ENCODE results near the gene PRKCE.
"Not testable (repeated sequence)": the region's sequence is repeated elsewhere in the genome, so short reads cannot be mapped to it uniquely, and the experiment has no call there.

The PRKCE gene

GRCh38 chr2:45904267-45904945, 252.9 kb downstream of the PRKCE start:
- peak; percentile 78 for ATAC-seq
- peaks cover 6% of the 10 kb centered on the region for H3K36me3 Mint-ChIP-seq
- H3K9me3 Mint-ChIP-seq = no peaks in the 10 kb centered on the region
- H3K4me1 Mint-ChIP-seq = peaks cover 30% of the 10 kb centered on the region
- no peaks in the 10 kb centered on the region for H3K27me3 Mint-ChIP-seq
- peak overlapping the region; percentile 45 for H3K27ac Mint-ChIP-seq
- no peak overlapping the region for H3K4me3 Mint-ChIP-seq

- no peak for ATAC-seq
- Mint-ChIP-seq H3K4me3 (no peak overlapping the region), H3K4me1 (peaks cover 37% of the 10 kb centered on the region), H3K27ac (peak overlapping the region; percentile 45), H3K36me3 (peaks cover 6% of the 10 kb centered on the region), H3K9me3 (no peaks in the 10 kb centered on the region), H3K27me3 (no peaks in the 10 kb centered on the region)
Observed at GRCh38 chr2:45904946-45905631, 253.6 kb downstream of the PRKCE start.

- no peaks in the 10 kb centered on the region for H3K27me3 Mint-ChIP-seq
- ATAC-seq = no peak
- H3K4me3 Mint-ChIP-seq = no peak overlapping the region
- no peak overlapping the region for H3K27ac Mint-ChIP-seq
- no peaks in the 10 kb centered on the region for H3K9me3 Mint-ChIP-seq
- peaks cover under 1% of the 10 kb centered on the region for H3K36me3 Mint-ChIP-seq
- H3K4me1 Mint-ChIP-seq = peaks cover 42% of the 10 kb centered on the region
Observed at GRCh38 chr2:45905632-45905958, 254.1 kb downstream of the PRKCE start.

GRCh38 chr2:45907592-45907991, 256.1 kb downstream of the PRKCE start:
- ATAC-seq = no peak

GRCh38 chr2:45908316-45909170, 257.1 kb downstream of the PRKCE start:
- Mint-ChIP-seq H3K27me3 (no peaks in the 10 kb centered on the region), H3K4me1 (peaks cover 47% of the 10 kb centered on the region), H3K27ac (no peak overlapping the region), H3K36me3 (no peaks in the 10 kb centered on the region), H3K4me3 (no peak overlapping the region), H3K9me3 (no peaks in the 10 kb centered on the region)
- ATAC-seq = no peak

More at GRCh38 chr2:45907592-45907991, 256.1 kb downstream of the PRKCE start:
- H3K4me3 Mint-ChIP-seq = no peak overlapping the region
- no peak overlapping the region for H3K27ac Mint-ChIP-seq
- peaks cover 48% of the 10 kb centered on the region for H3K4me1 Mint-ChIP-seq
- no peaks in the 10 kb centered on the region for H3K36me3 Mint-ChIP-seq
- H3K27me3 Mint-ChIP-seq = no peaks in the 10 kb centered on the region
- no peaks in the 10 kb centered on the region for H3K9me3 Mint-ChIP-seq

- Mint-ChIP-seq H3K27me3 (no peaks in the 10 kb centered on the region), H3K9me3 (no peaks in the 10 kb centered on the region), H3K4me3 (no peak overlapping the region), H3K4me1 (peaks cover 45% of the 10 kb centered on the region), H3K27ac (peak overlapping the region; percentile 67), H3K36me3 (no peaks in the 10 kb centered on the region)
- no peak for ATAC-seq
Observed at GRCh38 chr2:45909171-45909565, 257.7 kb downstream of the PRKCE start.

- H3K4me1 Mint-ChIP-seq = peaks cover 46% of the 10 kb centered on the region
- H3K27me3 Mint-ChIP-seq = no peaks in the 10 kb centered on the region
- H3K4me3 Mint-ChIP-seq = no peak overlapping the region
- ATAC-seq = peak; percentile 87
- no peaks in the 10 kb centered on the region for H3K9me3 Mint-ChIP-seq
- peak overlapping the region; percentile 67 for H3K27ac Mint-ChIP-seq
- H3K36me3 Mint-ChIP-seq = no peaks in the 10 kb centered on the region
Observed at GRCh38 chr2:45909677-45910191, 258.3 kb downstream of the PRKCE start.

- H3K9me3 Mint-ChIP-seq = no peaks in the 10 kb centered on the region
- no peaks in the 10 kb centered on the region for H3K27me3 Mint-ChIP-seq
- H3K36me3 Mint-ChIP-seq = peaks cover 1% of the 10 kb centered on the region
- no peak overlapping the region for H3K4me3 Mint-ChIP-seq
- peaks cover 50% of the 10 kb centered on the region for H3K4me1 Mint-ChIP-seq
- ATAC-seq = no peak
- H3K27ac Mint-ChIP-seq = peak overlapping the region; percentile 67
Observed at GRCh38 chr2:45910473-45911060, 259.1 kb downstream of the PRKCE start.

GRCh38 chr2:45911538-45911937, 260.1 kb downstream of the PRKCE start:
- Mint-ChIP-seq H3K4me3 (no peak overlapping the region), H3K27ac (no peak overlapping the region), H3K9me3 (no peaks in the 10 kb centered on the region), H3K27me3 (no peaks in the 10 kb centered on the region), H3K4me1 (peaks cover 52% of the 10 kb centered on the region), H3K36me3 (peaks cover 5% of the 10 kb centered on the region)
- ATAC-seq = no peak

GRCh38 chr2:45912109-45912508, 260.6 kb downstream of the PRKCE start:
- Mint-ChIP-seq H3K9me3 (no peaks in the 10 kb centered on the region), H3K36me3 (peaks cover 5% of the 10 kb centered on the region), H3K27ac (no peak overlapping the region), H3K4me3 (no peak overlapping the region), H3K27me3 (no peaks in the 10 kb centered on the region), H3K4me1 (peaks cover 52% of the 10 kb centered on the region)
- ATAC-seq = no peak

- H3K4me3 Mint-ChIP-seq = no peak overlapping the region
- H3K9me3 Mint-ChIP-seq = no peaks in the 10 kb centered on the region
- H3K4me1 Mint-ChIP-seq = peaks cover 55% of the 10 kb centered on the region
- H3K27ac Mint-ChIP-seq = no peak overlapping the region
- peaks cover 5% of the 10 kb centered on the region for H3K36me3 Mint-ChIP-seq
- ATAC-seq = no peak
- H3K27me3 Mint-ChIP-seq = no peaks in the 10 kb centered on the region
Observed at GRCh38 chr2:45913539-45913938, 262.1 kb downstream of the PRKCE start.

- no peak for ATAC-seq
- H3K4me3 Mint-ChIP-seq = no peak overlapping the region
- H3K27me3 Mint-ChIP-seq = no peaks in the 10 kb centered on the region
- H3K27ac Mint-ChIP-seq = peak overlapping the region; percentile 62
- H3K4me1 Mint-ChIP-seq = peaks cover 49% of the 10 kb centered on the region
- peaks cover 5% of the 10 kb centered on the region for H3K36me3 Mint-ChIP-seq
- no peaks in the 10 kb centered on the region for H3K9me3 Mint-ChIP-seq
Observed at GRCh38 chr2:45915523-45915922, 264.0 kb downstream of the PRKCE start.

- not testable (repeated sequence) for H3K9me3 Mint-ChIP-seq, H3K36me3 Mint-ChIP-seq, H3K27me3 Mint-ChIP-seq, H3K4me3 Mint-ChIP-seq, ATAC-seq
- Mint-ChIP-seq H3K4me1 (peaks cover 43% of the 10 kb centered on the region), H3K27ac (peak overlapping the region; percentile 32)
Observed at GRCh38 chr2:45917561-45918176, 266.2 kb downstream of the PRKCE start.

GRCh38 chr2:45918463-45919159, 267.1 kb downstream of the PRKCE start:
- H3K27me3 Mint-ChIP-seq = no peaks in the 10 kb centered on the region
- H3K4me1 Mint-ChIP-seq = peaks cover 47% of the 10 kb centered on the region
- H3K9me3 Mint-ChIP-seq = no peaks in the 10 kb centered on the region
- H3K36me3 Mint-ChIP-seq = peaks cover 5% of the 10 kb centered on the region
- H3K4me3 Mint-ChIP-seq = no peak overlapping the region
- no peak for ATAC-seq
- peak overlapping the region; percentile 76 for H3K27ac Mint-ChIP-seq

All from stimulated activated memory B cell treated with anti-CD40 and anti-IgM and Interleukin-4, amounts not matched to agents 10 μg/mL and 1 μg/mL and 100 μg/mL, for 72 hours (primary cell).